Measurements from ENCODE around the gene ELMO1. TPM values are rescaled to one million over a fixed set of nuclear protein-coding genes. Genes with fewer than 3 reads are reported as not detected.

Gene ELMO1
- total and polyA plus RNA-seq, 2 experiments from 2014 or later, result 6.5 to 24.9 TPM

DNA sequence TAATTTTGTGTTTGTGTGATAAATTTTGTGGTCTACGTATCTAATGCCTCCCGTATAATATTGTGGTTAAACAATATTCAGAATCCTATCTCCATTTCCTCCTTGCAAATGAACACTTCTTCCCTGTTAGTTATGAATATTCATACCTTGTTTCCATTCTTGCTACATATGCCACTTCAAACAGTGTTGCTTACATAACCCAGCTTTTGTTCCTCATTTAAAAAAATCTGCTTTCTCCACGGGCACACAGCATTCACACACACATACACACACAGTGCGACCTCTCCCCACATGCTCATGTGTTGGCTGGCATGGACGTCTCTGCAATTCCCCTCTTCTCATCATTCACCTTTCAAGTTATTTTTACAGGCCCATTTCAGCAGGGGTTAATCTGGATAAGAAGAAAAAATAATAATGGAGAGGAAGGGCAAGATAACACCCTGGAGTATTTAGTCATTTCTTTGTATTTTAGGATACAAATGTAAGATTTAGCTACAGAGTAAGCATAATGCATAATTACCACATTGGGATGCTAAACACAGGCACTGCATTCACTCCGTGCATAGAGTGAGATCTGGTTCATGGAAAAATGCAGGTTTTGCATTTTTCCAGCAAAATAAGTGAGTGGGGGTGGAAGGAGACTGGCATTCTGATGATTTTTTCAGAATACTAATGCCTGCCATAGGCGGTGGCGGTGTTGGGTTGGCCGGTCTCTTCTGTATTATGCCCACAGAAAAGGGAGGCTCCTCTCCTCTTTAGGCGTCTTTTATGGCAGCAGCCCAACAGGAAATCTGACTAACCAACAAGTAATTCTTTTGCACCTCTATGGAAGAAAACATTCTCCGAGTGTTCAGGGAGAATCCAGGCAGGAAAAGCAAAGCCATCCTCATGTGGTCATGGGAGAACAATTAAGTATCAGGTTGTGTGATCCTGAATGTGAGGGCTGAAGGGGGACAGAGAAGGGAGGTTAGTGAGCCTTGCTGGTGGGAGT, 31.7 kb upstream of the ELMO1 start:
- Mint-ChIP-seq H3K36me3 (ENCODE audit: low read depth) (no peaks in the 10 kb centered on the region), H3K4me1 (peaks cover 13% of the 10 kb centered on the region), H3K4me3 (no peak overlapping the region), H3K27ac (0 out of 2 replicates have a peak overlapping the region, but pooled peaks have one; percentile 1), H3K9me3 (no peaks in the 10 kb centered on the region), H3K27me3 (ENCODE audit: insufficient read depth, low read depth, poor library complexity) (no peaks in the 10 kb centered on the region)
- DNase-seq (ENCODE audit: low spot score) (no peak), ATAC-seq (no peak)
- Histone ChIP-seq H3K27ac (ENCODE audit: low read depth) (no peak overlapping the region), H3K27me3 (ENCODE audit: insufficient read depth) (no peaks in the 10 kb centered on the region), H3K36me3 (ENCODE audit: insufficient read depth) (no peaks in the 10 kb centered on the region), H4K20me1 (replicated peaks; ENCODE audit: insufficient read depth) (no peaks in the 10 kb centered on the region), H3F3A (replicated peaks; ENCODE audit: low read depth) (no peaks in the 10 kb centered on the region), H3K4me1 (ENCODE audit: insufficient read depth) (peaks cover 6% of the 10 kb centered on the region; the same call in 1 of the 2 replicates), H3K9me2 (ENCODE audit: insufficient read depth) (no peaks in the 10 kb centered on the region), H3K79me2 (replicated peaks; ENCODE audit: insufficient read depth) (no peaks in the 10 kb centered on the region), H3K4me2 (no peak overlapping the region), H3K4me3 (no peak overlapping the region), H2AFZ (peak overlapping the region; percentile 53; the same call in 1 of the 2 replicates)
- no peak for TF ChIP-seq ZNF462 (CRISPR knock-in tag; IDR thresholded peaks at IDR 0.05)

DNA sequence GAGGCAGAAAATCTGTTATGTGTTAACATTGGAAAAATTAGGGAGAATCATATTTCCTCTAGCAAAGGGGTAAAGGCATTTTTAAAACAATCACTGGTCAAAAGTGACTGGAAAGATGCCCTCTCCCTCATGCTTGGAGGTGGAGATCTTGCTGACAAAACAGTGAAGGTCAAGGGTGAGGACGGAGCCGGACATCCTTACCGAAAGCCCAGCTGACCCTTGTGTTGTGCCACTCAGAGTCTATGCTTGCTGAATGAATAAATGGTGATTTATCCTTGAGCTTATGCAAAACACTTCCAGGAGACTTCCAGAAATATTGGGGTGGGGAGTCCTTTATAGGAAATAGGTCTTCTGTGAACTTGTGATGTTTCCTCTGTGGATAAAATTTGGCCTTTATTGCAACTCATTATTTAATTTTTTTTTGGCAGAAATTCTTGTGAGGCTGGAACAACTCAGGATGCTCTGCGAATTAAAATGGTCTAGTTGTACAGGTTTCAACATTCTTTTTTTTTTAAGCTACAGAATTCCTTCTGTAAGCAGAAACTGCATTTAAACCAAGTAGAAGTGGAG, 28.3 kb upstream of the ELMO1 start:
- Histone ChIP-seq H3K4me2 (no peak overlapping the region), H3K4me3 (no peak overlapping the region), H3K9me2 (ENCODE audit: insufficient read depth) (no peaks in the 10 kb centered on the region), H3K27me3 (ENCODE audit: insufficient read depth) (no peaks in the 10 kb centered on the region), H3K79me2 (replicated peaks; ENCODE audit: insufficient read depth) (no peaks in the 10 kb centered on the region), H3K27ac (ENCODE audit: low read depth) (no peak overlapping the region), H3F3A (replicated peaks; ENCODE audit: low read depth) (no peaks in the 10 kb centered on the region), H4K20me1 (replicated peaks; ENCODE audit: insufficient read depth) (no peaks in the 10 kb centered on the region), H2AFZ (no peak overlapping the region), H3K4me1 (ENCODE audit: insufficient read depth) (peaks cover 6% of the 10 kb centered on the region; the same call in 1 of the 2 replicates), H3K36me3 (ENCODE audit: insufficient read depth) (no peaks in the 10 kb centered on the region)
- Mint-ChIP-seq H3K27ac (no peak overlapping the region), H3K4me1 (peaks cover 13% of the 10 kb centered on the region), H3K36me3 (ENCODE audit: low read depth) (no peaks in the 10 kb centered on the region), H3K4me3 (no peak overlapping the region), H3K27me3 (ENCODE audit: insufficient read depth, low read depth, poor library complexity) (no peaks in the 10 kb centered on the region), H3K9me3 (no peaks in the 10 kb centered on the region)
- DNase-seq (ENCODE audit: low spot score), result no peak
- no peak for ATAC-seq
- TF ChIP-seq EZH2phosphoT487 (IDR thresholded peaks at IDR 0.05; ENCODE audit: unreplicated experiment), result no peak
- TF ChIP-seq STAT1 (IDR thresholded peaks at IDR 0.05; ENCODE audit: unreplicated experiment), result no peak
- TF ChIP-seq POLR2AphosphoS5 (IDR thresholded peaks at IDR 0.05; ENCODE audit: low read depth), result no peak
- TF ChIP-seq, protein P1, sequence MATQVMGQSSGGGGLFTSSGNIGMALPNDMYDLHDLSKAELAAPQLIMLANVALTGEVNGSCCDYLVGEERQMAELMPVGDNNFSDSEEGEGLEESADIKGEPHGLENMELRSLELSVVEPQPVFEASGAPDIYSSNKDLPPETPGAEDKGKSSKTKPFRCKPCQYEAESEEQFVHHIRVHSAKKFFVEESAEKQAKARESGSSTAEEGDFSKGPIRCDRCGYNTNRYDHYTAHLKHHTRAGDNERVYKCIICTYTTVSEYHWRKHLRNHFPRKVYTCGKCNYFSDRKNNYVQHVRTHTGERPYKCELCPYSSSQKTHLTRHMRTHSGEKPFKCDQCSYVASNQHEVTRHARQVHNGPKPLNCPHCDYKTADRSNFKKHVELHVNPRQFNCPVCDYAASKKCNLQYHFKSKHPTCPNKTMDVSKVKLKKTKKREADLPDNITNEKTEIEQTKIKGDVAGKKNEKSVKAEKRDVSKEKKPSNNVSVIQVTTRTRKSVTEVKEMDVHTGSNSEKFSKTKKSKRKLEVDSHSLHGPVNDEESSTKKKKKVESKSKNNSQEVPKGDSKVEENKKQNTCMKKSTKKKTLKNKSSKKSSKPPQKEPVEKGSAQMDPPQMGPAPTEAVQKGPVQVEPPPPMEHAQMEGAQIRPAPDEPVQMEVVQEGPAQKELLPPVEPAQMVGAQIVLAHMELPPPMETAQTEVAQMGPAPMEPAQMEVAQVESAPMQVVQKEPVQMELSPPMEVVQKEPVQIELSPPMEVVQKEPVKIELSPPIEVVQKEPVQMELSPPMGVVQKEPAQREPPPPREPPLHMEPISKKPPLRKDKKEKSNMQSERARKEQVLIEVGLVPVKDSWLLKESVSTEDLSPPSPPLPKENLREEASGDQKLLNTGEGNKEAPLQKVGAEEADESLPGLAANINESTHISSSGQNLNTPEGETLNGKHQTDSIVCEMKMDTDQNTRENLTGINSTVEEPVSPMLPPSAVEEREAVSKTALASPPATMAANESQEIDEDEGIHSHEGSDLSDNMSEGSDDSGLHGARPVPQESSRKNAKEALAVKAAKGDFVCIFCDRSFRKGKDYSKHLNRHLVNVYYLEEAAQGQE (IDR thresholded peaks at IDR 0.05; ENCODE audit: unreplicated experiment), result no peak
- no peak for TF ChIP-seq JUNB (IDR thresholded peaks at IDR 0.05; ENCODE audit: unreplicated experiment)
- TF ChIP-seq NANOG (IDR thresholded peaks at IDR 0.05; ENCODE audit: borderline replicate concordance), result no peak

Data from GM23338 (cell line).